Liver (tissue), 9 donors: Measurements from ENCODE around the gene ARRDC4. TPM values are rescaled to one million over a fixed set of nuclear protein-coding genes. Genes with fewer than 3 reads are reported as not detected.

Experiments used
- DNase-seq: peaks from one replicate; pipeline ENCODE4 v3.0.0-alpha.2; 2017; ENCODE audit warnings: low spot score
- H3K27ac ChIP-seq, 2 donors: one replicate each; pipeline ENCODE4 v1.7.0; 2013; ENCODE audit warnings: inconsistent platforms in 2 of 2, low read length in 2 of 2, control low read depth in 1 of 2, low read depth in 1 of 2, mild to moderate bottlenecking in 1 of 2
- H3K27me3 ChIP-seq, 4 donors: one replicate each; pipeline versions ENCODE4 v1.6.1 to v1.7.0; 2013; ENCODE audit warnings: low read length in 3 of 4, inconsistent platforms in 1 of 4, mild to moderate bottlenecking in 1 of 4, moderate library complexity in 1 of 4; ENCODE audit not compliant: control insufficient read depth in 4 of 4, insufficient read depth in 4 of 4
- H3K36me3 ChIP-seq, 4 donors: one replicate each; pipeline versions ENCODE4 v1.6.1 to v1.7.0; 2013; ENCODE audit warnings: low read length in 3 of 4, mild to moderate bottlenecking in 3 of 4, low read depth in 1 of 4, moderate library complexity in 1 of 4; ENCODE audit not compliant: control insufficient read depth in 4 of 4, insufficient read depth in 3 of 4
- H3K4me1 ChIP-seq, 4 donors: one replicate each; pipeline versions ENCODE4 v1.6.1 to v1.7.0; 2013; ENCODE audit warnings: low read length in 3 of 4, mild to moderate bottlenecking in 3 of 4, moderate library complexity in 1 of 4; ENCODE audit not compliant: control insufficient read depth in 4 of 4, insufficient read depth in 4 of 4
- H3K4me3 ChIP-seq, 3 donors: one replicate each; pipeline versions ENCODE4 v1.6.1 to v1.7.0; 2013; ENCODE audit warnings: low read length in 3 of 3, control low read depth in 1 of 3, low read depth in 1 of 3, mild to moderate bottlenecking in 1 of 3
- H3K9ac ChIP-seq, 2 donors: one replicate each; pipeline ENCODE4 v1.7.0; 2013; ENCODE audit warnings: low read length in 2 of 2, mild to moderate bottlenecking in 2 of 2, moderate library complexity in 2 of 2, control low read depth in 1 of 2, low read depth in 1 of 2
- H3K9me3 ChIP-seq, 4 donors: one replicate each; pipeline versions ENCODE4 v1.6.1 to v1.7.0; 2013; ENCODE audit warnings: low read length in 3 of 4; ENCODE audit not compliant: control insufficient read depth in 4 of 4
- EGR1 ChIP-seq, 2 donors: IDR thresholded peaks; 2 replicates each; pipeline ENCODE4 v1.6.1; 2016 to 2018; ENCODE audit warnings: antibody characterized with exemption in 2 of 2, low read depth in 2 of 2
- FOXA1 ChIP-seq: IDR thresholded peaks from 2 replicates; pipeline ENCODE4 v1.6.1; 2016; ENCODE audit warnings: antibody characterized with exemption
- FOXA2 ChIP-seq: IDR thresholded peaks from 2 replicates; pipeline ENCODE4 v1.6.1; 2016; ENCODE audit warnings: antibody characterized with exemption
- GABPA ChIP-seq, 2 donors: IDR thresholded peaks in 1 of 2; conservative IDR thresholded peaks in 1 of 2; 2 replicates each; pipeline ENCODE4 v1.6.1; 2016; ENCODE audit warnings: antibody characterized with exemption in 2 of 2, mild to moderate bottlenecking in 1 of 2, moderate library complexity in 1 of 2
- HNF4A ChIP-seq, 2 donors: conservative IDR thresholded peaks; 2 replicates each; pipeline ENCODE4 v1.6.1; 2016; ENCODE audit warnings: antibody characterized with exemption in 2 of 2, mild to moderate bottlenecking in 2 of 2
- HNF4G ChIP-seq: IDR thresholded peaks from 2 replicates; pipeline ENCODE4 v1.6.1; 2016; ENCODE audit warnings: antibody characterized with exemption
- JUND ChIP-seq, 2 donors: IDR thresholded peaks; 2 replicates each; pipeline ENCODE4 v1.6.1; 2016; ENCODE audit warnings: antibody characterized with exemption in 2 of 2
- NR2F2 ChIP-seq: IDR thresholded peaks from 2 replicates; pipeline ENCODE4 v1.6.1; 2016; ENCODE audit warnings: antibody characterized with exemption
- RAD21 ChIP-seq, 2 donors: IDR thresholded peaks; 2 replicates each; pipeline ENCODE4 v1.6.1; 2016; ENCODE audit warnings: antibody characterized with exemption in 2 of 2, mild to moderate bottlenecking in 2 of 2
- RXRA ChIP-seq, 2 donors: IDR thresholded peaks; 2 replicates each; pipeline ENCODE4 v1.6.1; 2017 to 2018; ENCODE audit warnings: antibody characterized with exemption in 2 of 2, mild to moderate bottlenecking in 1 of 2
- SP1 ChIP-seq: IDR thresholded peaks from 2 replicates; pipeline ENCODE4 v1.6.1; 2018; ENCODE audit warnings: antibody characterized with exemption, mild to moderate bottlenecking
- TAF1 ChIP-seq: conservative IDR thresholded peaks from 2 replicates; pipeline ENCODE4 v1.6.1; 2016; ENCODE audit warnings: antibody characterized with exemption, mild to moderate bottlenecking
- YY1 ChIP-seq: IDR thresholded peaks from 2 replicates; pipeline ENCODE4 v1.6.1; 2016; ENCODE audit warnings: antibody characterized with exemption, mild to moderate bottlenecking
- WGBS: extraction: QIAGEN DNeasy Blood & Tissue Kit; methylation state at CpG from one replicate; pipeline ENCODE4 v1.1.7; 2013; 5-methylcytosine and 5-hydroxymethylcytosine counted together
- polyA plus RNA-seq, 2 donors: library from polyadenylated mRNA; stranded (reverse) in 1 of 2; unstranded in 1 of 2; fragments of 200-250 nt in 1 of 2; fragments of >200 nt in 1 of 2; fragmentation: Nextera tagmentation in 1 of 2; extraction: Ambion mirVana in 1 of 2; gene quantifications; one replicate each; pipeline versions ENCODE4 v1.2.1 to v1.2.3, GENCODE V29; 2013 to 2015
- total RNA-seq, 2 donors: library from RNA; depleted of rRNA; stranded (reverse); fragments of >200 nt; gene quantifications; one replicate each; pipeline ENCODE4 v1.2.3, GENCODE V29; 2014
- TF ChIP-seq, protein P1 (sequence below): IDR thresholded peaks from 2 replicates; pipeline ENCODE4 v1.6.1; 2016; ENCODE audit warnings: antibody characterized with exemption
- TF ChIP-seq, protein P2 (sequence below): IDR thresholded peaks from 2 replicates; pipeline ENCODE4 v1.6.1; 2016; ENCODE audit warnings: antibody characterized with exemption
- TF ChIP-seq, protein P3 (sequence below): IDR thresholded peaks from 2 replicates; pipeline ENCODE4 v1.6.1; 2016; ENCODE audit warnings: antibody characterized with exemption
- TF ChIP-seq, protein P4 (sequence below): IDR thresholded peaks from 2 replicates; pipeline ENCODE4 v1.6.1; 2016; ENCODE audit warnings: antibody characterized with exemption, mild to moderate bottlenecking
- TF ChIP-seq, protein P5 (sequence below): fragments of 150-350 bp; IDR thresholded peaks from 2 replicates; pipeline ENCODE4 v1.5.1; 2017; ENCODE audit warnings: improper control_type of control experiment, low read depth, low read length; ENCODE audit not compliant: missing input control
- donor health status: healthy.
- donor health status: healthy.
- donor health status: healthy.
- donor health status: healthy.
- donor health status: healthy.

ARRDC4 gene
- total and polyA plus RNA-seq, 4 donors, result 2.5 to 13.4 (median 3.9) TPM

DNA sequence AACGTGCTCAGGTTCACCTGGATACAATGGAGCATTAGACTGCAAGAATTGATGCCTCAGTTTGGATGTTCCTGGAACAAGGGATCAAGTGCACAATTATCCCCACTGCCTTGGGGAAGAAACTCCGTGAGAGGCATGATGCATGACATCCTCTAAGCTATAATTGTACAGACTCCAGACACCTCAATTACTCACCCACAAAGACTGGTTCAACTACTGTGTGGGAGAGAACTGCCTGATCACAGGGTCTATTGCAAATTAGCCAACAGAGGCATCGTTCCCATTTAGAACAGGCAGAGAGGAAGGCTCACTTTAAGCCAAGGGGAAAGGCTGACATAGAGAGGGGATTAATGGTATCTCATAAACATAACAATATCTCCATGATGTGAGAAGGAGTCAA lies 43.5 kb downstream of the ARRDC4 start:
- no peaks in the 10 kb centered on the region for H3K36me3 ChIP-seq
- no peaks in the 10 kb centered on the region for H3K9me3 ChIP-seq
- no peak overlapping the region for H3K27ac ChIP-seq
- no peak overlapping the region for H3K9ac ChIP-seq
- DNase-seq, result no peak
- no peaks in the 10 kb centered on the region for H3K27me3 ChIP-seq
- H3K4me3 ChIP-seq, result no peak overlapping the region
- 66% methylated on average over 3 of the region's 3 CpGs for WGBS
- TF ChIP-seq JUND (IDR thresholded peaks at IDR 0.05) (no peak), EGR1 (IDR thresholded peaks at IDR 0.05; ENCODE audit: low read depth in 2 of 2) (no peak), TAF1 (no peak), FOXA2 (no peak), YY1 (no peak), RXRA (IDR thresholded peaks at IDR 0.05) (no peak), HNF4G (no peak), HNF4A (conservative IDR thresholded peaks at IDR 0.05) (no peak), NR2F2 (no peak), SP1 (no peak), FOXA1 (no peak), RAD21 (IDR thresholded peaks at IDR 0.05) (no peak), GABPA (IDR thresholded peaks at IDR 0.05 in 1 of 2, conservative IDR thresholded peaks at IDR 0.05 in 1 of 2) (no peak)
- TF ChIP-seq, protein P1, sequence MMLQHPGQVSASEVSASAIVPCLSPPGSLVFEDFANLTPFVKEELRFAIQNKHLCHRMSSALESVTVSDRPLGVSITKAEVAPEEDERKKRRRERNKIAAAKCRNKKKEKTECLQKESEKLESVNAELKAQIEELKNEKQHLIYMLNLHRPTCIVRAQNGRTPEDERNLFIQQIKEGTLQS, result no peak
- TF ChIP-seq, protein P2, sequence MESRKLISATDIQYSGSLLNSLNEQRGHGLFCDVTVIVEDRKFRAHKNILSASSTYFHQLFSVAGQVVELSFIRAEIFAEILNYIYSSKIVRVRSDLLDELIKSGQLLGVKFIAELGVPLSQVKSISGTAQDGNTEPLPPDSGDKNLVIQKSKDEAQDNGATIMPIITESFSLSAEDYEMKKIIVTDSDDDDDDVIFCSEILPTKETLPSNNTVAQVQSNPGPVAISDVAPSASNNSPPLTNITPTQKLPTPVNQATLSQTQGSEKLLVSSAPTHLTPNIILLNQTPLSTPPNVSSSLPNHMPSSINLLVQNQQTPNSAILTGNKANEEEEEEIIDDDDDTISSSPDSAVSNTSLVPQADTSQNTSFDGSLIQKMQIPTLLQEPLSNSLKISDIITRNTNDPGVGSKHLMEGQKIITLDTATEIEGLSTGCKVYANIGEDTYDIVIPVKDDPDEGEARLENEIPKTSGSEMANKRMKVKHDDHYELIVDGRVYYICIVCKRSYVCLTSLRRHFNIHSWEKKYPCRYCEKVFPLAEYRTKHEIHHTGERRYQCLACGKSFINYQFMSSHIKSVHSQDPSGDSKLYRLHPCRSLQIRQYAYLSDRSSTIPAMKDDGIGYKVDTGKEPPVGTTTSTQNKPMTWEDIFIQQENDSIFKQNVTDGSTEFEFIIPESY, result no peak
- TF ChIP-seq, protein P3, sequence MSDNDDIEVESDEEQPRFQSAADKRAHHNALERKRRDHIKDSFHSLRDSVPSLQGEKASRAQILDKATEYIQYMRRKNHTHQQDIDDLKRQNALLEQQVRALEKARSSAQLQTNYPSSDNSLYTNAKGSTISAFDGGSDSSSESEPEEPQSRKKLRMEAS, result no peak
- TF ChIP-seq, protein P4, sequence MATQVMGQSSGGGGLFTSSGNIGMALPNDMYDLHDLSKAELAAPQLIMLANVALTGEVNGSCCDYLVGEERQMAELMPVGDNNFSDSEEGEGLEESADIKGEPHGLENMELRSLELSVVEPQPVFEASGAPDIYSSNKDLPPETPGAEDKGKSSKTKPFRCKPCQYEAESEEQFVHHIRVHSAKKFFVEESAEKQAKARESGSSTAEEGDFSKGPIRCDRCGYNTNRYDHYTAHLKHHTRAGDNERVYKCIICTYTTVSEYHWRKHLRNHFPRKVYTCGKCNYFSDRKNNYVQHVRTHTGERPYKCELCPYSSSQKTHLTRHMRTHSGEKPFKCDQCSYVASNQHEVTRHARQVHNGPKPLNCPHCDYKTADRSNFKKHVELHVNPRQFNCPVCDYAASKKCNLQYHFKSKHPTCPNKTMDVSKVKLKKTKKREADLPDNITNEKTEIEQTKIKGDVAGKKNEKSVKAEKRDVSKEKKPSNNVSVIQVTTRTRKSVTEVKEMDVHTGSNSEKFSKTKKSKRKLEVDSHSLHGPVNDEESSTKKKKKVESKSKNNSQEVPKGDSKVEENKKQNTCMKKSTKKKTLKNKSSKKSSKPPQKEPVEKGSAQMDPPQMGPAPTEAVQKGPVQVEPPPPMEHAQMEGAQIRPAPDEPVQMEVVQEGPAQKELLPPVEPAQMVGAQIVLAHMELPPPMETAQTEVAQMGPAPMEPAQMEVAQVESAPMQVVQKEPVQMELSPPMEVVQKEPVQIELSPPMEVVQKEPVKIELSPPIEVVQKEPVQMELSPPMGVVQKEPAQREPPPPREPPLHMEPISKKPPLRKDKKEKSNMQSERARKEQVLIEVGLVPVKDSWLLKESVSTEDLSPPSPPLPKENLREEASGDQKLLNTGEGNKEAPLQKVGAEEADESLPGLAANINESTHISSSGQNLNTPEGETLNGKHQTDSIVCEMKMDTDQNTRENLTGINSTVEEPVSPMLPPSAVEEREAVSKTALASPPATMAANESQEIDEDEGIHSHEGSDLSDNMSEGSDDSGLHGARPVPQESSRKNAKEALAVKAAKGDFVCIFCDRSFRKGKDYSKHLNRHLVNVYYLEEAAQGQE, result no peak
- TF ChIP-seq, protein P5, sequence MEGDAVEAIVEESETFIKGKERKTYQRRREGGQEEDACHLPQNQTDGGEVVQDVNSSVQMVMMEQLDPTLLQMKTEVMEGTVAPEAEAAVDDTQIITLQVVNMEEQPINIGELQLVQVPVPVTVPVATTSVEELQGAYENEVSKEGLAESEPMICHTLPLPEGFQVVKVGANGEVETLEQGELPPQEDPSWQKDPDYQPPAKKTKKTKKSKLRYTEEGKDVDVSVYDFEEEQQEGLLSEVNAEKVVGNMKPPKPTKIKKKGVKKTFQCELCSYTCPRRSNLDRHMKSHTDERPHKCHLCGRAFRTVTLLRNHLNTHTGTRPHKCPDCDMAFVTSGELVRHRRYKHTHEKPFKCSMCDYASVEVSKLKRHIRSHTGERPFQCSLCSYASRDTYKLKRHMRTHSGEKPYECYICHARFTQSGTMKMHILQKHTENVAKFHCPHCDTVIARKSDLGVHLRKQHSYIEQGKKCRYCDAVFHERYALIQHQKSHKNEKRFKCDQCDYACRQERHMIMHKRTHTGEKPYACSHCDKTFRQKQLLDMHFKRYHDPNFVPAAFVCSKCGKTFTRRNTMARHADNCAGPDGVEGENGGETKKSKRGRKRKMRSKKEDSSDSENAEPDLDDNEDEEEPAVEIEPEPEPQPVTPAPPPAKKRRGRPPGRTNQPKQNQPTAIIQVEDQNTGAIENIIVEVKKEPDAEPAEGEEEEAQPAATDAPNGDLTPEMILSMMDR, result no peak
- peaks cover 0 to under 1% (median 0%) of the 10 kb centered on the region in 4 donors for H3K4me1 ChIP-seq
